H1 (cell line): ENCODE results near the gene CGNL1. TPM values are rescaled to one million over a fixed set of nuclear protein-coding genes. Genes with fewer than 3 reads are reported as not detected.

Experiments used
- ATF2 ChIP-seq: IDR thresholded peaks from 2 replicates; pipeline ENCODE4 v1.6.1; 2012; ENCODE audit warnings: low read length, inconsistent platforms
- CHD7 ChIP-seq: fragments of 300-600 bp; sonication (generic); IDR thresholded peaks from 2 replicates; pipeline ENCODE4 v1.7.1; 2012; ENCODE audit warnings: low read length, moderate library complexity, mild to moderate bottlenecking, inconsistent platforms; ENCODE audit not compliant: insufficient replicate concordance
- CREB1 ChIP-seq: IDR thresholded peaks from 2 replicates; pipeline ENCODE4 v1.6.1; 2012; ENCODE audit warnings: inconsistent platforms
- EGR1 ChIP-seq: IDR thresholded peaks from 2 replicates; pipeline ENCODE4 v1.6.1; 2011; ENCODE audit warnings: low read depth, low read length, borderline replicate concordance
- GTF2F1 ChIP-seq: IDR thresholded peaks from 2 replicates; pipeline ENCODE4 v1.6.1; 2012; ENCODE audit warnings: low read depth, low read length, improper control_type of control experiment, borderline replicate concordance
- HDAC6 ChIP-seq: IDR thresholded peaks from one replicate; pipeline ENCODE4 v1.7.1; 2012; ENCODE audit warnings: low read depth, mild to moderate bottlenecking, inconsistent platforms, low read length, moderate library complexity
- KDM4A ChIP-seq: IDR thresholded peaks from one replicate; pipeline ENCODE4 v1.7.1; 2012; ENCODE audit warnings: low read depth, mild to moderate bottlenecking, moderate library complexity, low read length, inconsistent platforms; ENCODE audit not compliant: severe bottlenecking
- POLR2AphosphoS5 ChIP-seq: IDR thresholded peaks from 2 replicates; pipeline ENCODE4 v1.6.1; 2011; ENCODE audit warnings: low read depth, low read length
- SP2 ChIP-seq: IDR thresholded peaks from 2 replicates; pipeline ENCODE4 v1.6.1; 2012; ENCODE audit warnings: mild to moderate bottlenecking, low read length, inconsistent platforms
- SP4 ChIP-seq: IDR thresholded peaks from 2 replicates; pipeline ENCODE4 v1.6.1; 2012; ENCODE audit warnings: low read length, inconsistent platforms
- TCF12 ChIP-seq: IDR thresholded peaks from 2 replicates; pipeline ENCODE4 v1.6.1; 2011; ENCODE audit warnings: low read depth, mild to moderate bottlenecking, low read length
- ZNF274 ChIP-seq: IDR thresholded peaks from 2 replicates; pipeline ENCODE4 v1.7.0; 2012; ENCODE audit warnings: low read length, borderline replicate concordance; ENCODE audit errors: extremely low read depth
- polyA plus RNA-seq, 7 experiments: library from polyadenylated mRNA; depleted of rRNA in 3 of 7; stranded (reverse) in 5 of 7; unstranded in 2 of 7; fragments of >200 nt in 5 of 7; fragments of 200-250 nt in 2 of 7; gene quantifications; 1 replicate in 5 of 7; 2 replicates in 1 of 7; 4 replicates in 1 of 7; pipeline versions ENCODE4 v1.2.1 to v1.2.3, GENCODE V29; 2011 to 2013; ENCODE audit warnings: missing spikeins in 2 of 7, mixed read lengths in 2 of 7
- total RNA-seq: library from RNA; stranded (reverse); fragmentation: NEBNext Ultra II Directional; extraction: Animal tissue kit (Norgen Biotek cat#: 25700); gene quantifications from 2 replicates; pipeline ENCODE4 v1.2.1, GENCODE V29; 2021

Gene CGNL1
- total and polyA plus RNA-seq, 2 of the 8 experiments (the other 6 are each of a cell fraction or from before 2014, with no cell fraction given), result 21.8 to 75.6 TPM

- no peak for TF ChIP-seq CHD7
- TF ChIP-seq KDM4A, result no peak
- no peak for TF ChIP-seq CREB1
- TF ChIP-seq TCF12, result no peak
- no peak for TF ChIP-seq HDAC6
- TF ChIP-seq ATF2, result no peak
- TF ChIP-seq POLR2AphosphoS5, result no peak
- TF ChIP-seq GTF2F1, result no peak
- no peak for TF ChIP-seq ZNF274
- no peak for TF ChIP-seq SP4
- TF ChIP-seq EGR1, result no peak
- no peak for TF ChIP-seq SP2
Measured at GRCh38 chr15:57363661-57364060, 12.6 kb upstream of the CGNL1 start (continued).
